HL-60 (cell line): Measurements from ENCODE around the gene TESMIN.

Experiments used
- GABPA ChIP-seq: IDR thresholded peaks from 2 replicates; pipeline ENCODE4 v1.6.1; 2012; ENCODE audit warnings: low read depth
- POLR2AphosphoS5 ChIP-seq: IDR thresholded peaks from 2 replicates; pipeline ENCODE4 v1.6.1; 2012; ENCODE audit warnings: low read depth
- TF ChIP-seq, protein P1 (sequence below): IDR thresholded peaks from one replicate; pipeline ENCODE4 v1.5.1; 2011; ENCODE audit warnings: low read length, control low read depth, inconsistent platforms; ENCODE audit not compliant: insufficient read depth
- TF ChIP-seq, protein P2 (sequence below): IDR thresholded peaks from 2 replicates; pipeline ENCODE4 v1.6.1; 2012; ENCODE audit warnings: low read depth; ENCODE audit not compliant: insufficient replicate concordance

DNA sequence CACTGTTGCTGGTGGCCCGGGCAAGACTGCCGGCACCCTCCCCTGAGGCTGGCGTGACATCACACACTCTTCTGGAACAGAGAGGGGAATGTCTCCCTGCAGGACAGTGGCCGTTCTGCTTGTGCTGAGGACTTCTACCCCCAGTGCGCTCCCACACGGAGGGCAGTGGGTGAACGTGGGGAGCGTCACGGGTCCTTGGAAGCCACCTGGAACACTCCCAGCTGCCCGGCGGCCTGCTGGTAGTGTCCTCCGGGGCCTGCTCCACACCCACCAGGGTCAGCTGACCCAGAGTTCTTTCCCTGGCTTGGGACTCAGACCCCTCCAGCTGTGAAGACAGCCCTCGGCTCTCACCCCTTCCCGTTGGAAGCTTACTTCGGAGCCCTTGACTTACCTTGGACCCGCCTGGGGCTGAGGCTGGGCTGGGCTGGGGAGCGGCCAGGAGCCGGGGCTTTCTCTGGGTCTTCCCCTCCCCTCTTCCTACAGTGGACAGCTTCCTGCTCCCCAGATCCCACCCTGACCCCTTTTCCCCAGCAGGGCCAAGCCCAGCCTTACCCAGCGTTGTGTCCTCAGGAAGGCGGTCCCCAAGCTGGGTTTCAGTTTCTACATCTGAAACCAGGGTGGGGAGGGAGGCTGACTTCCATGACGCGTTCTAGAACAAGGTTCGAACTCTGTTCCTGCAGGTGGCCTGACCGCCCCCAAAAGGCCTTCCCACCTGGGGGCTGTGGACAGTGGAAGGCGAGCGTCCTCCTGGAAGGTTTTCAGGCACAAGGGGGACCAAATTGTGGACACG is 81.8 kb downstream of the TESMIN start:
- no peak for TF ChIP-seq POLR2AphosphoS5
- TF ChIP-seq, protein P1, sequence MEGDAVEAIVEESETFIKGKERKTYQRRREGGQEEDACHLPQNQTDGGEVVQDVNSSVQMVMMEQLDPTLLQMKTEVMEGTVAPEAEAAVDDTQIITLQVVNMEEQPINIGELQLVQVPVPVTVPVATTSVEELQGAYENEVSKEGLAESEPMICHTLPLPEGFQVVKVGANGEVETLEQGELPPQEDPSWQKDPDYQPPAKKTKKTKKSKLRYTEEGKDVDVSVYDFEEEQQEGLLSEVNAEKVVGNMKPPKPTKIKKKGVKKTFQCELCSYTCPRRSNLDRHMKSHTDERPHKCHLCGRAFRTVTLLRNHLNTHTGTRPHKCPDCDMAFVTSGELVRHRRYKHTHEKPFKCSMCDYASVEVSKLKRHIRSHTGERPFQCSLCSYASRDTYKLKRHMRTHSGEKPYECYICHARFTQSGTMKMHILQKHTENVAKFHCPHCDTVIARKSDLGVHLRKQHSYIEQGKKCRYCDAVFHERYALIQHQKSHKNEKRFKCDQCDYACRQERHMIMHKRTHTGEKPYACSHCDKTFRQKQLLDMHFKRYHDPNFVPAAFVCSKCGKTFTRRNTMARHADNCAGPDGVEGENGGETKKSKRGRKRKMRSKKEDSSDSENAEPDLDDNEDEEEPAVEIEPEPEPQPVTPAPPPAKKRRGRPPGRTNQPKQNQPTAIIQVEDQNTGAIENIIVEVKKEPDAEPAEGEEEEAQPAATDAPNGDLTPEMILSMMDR, result no peak
- TF ChIP-seq, protein P2, sequence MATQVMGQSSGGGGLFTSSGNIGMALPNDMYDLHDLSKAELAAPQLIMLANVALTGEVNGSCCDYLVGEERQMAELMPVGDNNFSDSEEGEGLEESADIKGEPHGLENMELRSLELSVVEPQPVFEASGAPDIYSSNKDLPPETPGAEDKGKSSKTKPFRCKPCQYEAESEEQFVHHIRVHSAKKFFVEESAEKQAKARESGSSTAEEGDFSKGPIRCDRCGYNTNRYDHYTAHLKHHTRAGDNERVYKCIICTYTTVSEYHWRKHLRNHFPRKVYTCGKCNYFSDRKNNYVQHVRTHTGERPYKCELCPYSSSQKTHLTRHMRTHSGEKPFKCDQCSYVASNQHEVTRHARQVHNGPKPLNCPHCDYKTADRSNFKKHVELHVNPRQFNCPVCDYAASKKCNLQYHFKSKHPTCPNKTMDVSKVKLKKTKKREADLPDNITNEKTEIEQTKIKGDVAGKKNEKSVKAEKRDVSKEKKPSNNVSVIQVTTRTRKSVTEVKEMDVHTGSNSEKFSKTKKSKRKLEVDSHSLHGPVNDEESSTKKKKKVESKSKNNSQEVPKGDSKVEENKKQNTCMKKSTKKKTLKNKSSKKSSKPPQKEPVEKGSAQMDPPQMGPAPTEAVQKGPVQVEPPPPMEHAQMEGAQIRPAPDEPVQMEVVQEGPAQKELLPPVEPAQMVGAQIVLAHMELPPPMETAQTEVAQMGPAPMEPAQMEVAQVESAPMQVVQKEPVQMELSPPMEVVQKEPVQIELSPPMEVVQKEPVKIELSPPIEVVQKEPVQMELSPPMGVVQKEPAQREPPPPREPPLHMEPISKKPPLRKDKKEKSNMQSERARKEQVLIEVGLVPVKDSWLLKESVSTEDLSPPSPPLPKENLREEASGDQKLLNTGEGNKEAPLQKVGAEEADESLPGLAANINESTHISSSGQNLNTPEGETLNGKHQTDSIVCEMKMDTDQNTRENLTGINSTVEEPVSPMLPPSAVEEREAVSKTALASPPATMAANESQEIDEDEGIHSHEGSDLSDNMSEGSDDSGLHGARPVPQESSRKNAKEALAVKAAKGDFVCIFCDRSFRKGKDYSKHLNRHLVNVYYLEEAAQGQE, result no peak
- no peak for TF ChIP-seq GABPA
